GM18520 (cell line): ENCODE measurements around the gene PXN.
"Not testable (repeated sequence)": the region's sequence is repeated elsewhere in the genome, so short reads cannot be mapped to it uniquely, and the experiment has no call there.

Experiments used
- ATAC-seq: cut with Tn5 transposase; IDR thresholded peaks from one replicate; pipeline ENCODE4 v1.9.1; 2021; ENCODE audit not compliant: unreplicated experiment

Gene PXN

DNA sequence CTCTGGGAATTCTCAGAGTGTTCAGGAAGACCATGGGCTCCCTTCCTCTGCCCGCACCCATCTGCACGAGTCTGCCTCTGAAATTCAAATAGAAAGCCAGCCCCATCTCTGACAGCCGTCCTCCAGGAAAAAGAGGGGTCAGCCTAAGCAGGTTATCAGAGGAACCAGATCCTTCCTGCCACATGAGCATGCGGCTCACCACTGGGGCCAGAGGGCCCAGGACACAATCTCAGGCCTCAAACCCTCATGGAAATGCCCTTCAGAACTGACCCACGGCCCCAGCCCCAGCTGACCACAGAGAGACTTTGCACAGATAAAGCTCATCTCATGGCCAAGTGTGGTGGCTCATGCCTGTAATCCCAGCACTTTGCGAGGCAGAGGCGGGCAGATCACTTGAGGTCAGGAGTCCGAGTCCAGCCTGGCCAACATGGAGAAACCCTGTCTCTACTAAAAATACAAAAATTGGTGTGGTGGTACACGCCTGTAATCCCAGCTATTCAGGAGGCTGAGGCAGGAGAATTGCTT is 23.2 kb downstream of the PXN start:
- no peak for ATAC-seq

- ATAC-seq, result no peak
Measured at GRCh38 chr12:120241561-120242274, 23.8 kb downstream of the PXN start.

GRCh38 chr12:120240495-120240833 is 25.1 kb downstream of the PXN start:
- no peak for ATAC-seq

DNA sequence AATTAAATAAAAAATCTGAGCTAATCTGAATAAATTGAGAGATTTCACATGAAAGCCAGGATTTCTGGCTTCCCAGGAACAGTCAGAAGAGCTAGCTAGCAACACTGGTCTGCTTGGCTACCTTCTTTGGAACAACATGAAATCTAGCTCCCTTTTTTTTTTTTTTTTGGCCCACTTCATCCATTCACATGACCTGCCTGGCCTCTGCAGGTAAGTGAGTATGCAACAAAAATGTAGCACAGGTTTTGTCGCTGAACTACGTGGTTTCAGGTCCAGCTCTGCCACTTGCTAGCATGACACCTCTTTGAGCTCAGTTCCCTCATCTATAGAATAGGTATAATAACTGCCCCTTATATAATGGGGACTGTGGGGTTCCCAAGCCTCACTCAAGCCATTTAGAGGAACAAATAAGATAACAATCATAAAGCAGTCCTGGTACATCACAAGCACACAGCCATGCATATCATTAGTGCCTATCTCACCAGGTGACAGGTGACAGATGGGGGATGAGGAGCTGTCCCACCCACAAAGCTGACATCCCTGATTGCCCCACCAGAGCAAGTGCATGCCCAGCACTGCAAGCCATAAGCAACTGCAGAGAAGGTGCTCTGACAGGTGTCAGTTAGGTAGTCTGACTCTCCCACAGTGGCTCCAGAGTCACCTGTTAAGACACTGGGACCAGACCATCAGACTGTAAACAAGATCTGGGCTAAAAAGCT is 25.6 kb downstream of the PXN start:
- no peak for ATAC-seq

DNA sequence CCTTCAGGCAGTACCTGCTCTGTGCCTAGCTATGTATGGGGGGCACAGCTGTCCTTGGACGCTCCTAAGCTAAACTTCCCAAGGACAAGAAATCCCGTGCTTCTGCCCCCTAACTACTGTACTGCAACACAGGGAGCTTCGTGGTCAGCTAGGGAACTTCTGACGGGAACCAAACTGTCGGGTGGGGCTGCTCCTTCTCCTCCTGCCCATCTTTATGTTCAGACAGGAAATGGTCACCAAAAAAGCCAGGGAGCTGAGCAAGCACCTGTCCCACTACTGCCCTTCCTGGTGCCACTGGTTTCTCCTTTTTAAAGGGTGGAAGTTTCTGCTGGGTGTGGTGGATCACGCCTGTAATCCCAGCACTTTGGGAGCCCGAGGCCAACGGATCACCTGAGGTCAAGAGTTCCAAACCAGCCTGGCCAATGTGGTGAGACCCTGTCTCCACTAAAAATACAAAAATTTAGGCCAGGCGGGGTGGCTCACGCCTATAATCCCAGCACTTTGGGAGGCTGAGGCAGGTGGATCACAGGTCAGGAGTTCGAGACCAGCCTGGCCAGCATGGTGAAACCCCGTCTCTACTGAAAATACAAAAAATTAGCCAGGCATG is 26.6 kb downstream of the PXN start:
- no peak for ATAC-seq

DNA sequence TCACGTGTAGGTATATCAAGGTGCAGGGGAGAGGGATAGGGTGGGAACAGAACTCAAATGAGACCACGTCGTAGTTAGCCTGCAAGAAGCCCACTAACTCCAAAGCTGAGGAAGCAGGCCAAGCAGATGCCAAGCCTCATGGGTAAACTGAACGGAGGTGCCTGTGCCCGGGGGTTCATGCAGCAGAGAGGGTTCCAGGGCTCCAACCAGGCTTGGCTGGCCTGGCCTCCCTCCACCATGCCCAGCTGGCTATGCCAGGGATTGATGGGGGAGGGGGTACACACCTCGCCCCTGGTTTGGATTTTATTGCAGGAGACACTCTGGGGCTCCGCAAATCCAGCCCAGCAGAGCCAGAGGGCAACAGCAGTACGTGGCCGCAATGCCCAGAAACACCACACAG is 27.3 kb downstream of the PXN start:
- no peak for ATAC-seq

- no peak for ATAC-seq
Measured at GRCh38 chr12:120237360-120238171, 28.0 kb downstream of the PXN start.

- not testable (repeated sequence) for ATAC-seq
Measured at GRCh38 chr12:120236809-120237208, 28.7 kb downstream of the PXN start.

GRCh38 chr12:120235369-120236323 is 29.9 kb downstream of the PXN start:
- ATAC-seq, result no peak

GRCh38 chr12:120234643-120235368 is 30.7 kb downstream of the PXN start:
- no peak for ATAC-seq

DNA sequence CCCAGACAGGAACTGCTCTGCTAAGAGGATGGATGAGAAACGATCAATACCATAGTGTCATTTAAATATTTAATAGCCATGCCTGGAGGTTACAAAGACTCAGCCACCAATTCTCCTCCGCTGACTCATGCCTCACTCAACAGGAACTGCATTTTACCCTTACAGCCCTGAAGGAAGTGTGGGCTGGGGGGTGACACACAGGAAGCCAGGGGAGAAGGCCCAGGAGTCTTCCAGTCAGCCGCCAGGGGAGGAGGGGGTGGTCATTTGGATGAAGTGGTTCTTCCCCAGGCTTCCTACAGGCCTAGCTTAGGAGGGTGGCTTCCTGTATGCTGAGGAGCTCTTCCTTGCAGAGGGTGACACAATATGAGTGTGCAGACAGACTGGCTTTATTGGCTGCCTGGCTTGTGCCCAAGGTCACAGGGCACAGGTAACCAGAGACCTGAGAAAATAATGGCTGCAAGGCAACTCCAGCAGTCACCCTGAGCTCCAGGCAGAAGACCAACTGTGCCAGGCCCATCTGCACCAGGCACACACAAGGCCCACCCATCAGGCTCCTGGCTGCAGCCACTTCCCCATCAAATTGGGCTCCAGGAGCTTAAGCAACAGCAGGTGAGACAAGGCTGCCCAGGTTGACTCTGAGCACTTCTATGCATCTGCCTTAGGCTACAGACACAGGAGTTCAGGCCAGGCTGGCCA is 34.1 kb downstream of the PXN start:
- ATAC-seq, result no peak

GRCh38 chr12:120230974-120231315 is 34.6 kb downstream of the PXN start:
- ATAC-seq, result no peak

- no peak for ATAC-seq
Measured at GRCh38 chr12:120230326-120230973, 35.1 kb downstream of the PXN start.

GRCh38 chr12:120229487-120230325 is 35.8 kb downstream of the PXN start:
- ATAC-seq, result no peak

DNA sequence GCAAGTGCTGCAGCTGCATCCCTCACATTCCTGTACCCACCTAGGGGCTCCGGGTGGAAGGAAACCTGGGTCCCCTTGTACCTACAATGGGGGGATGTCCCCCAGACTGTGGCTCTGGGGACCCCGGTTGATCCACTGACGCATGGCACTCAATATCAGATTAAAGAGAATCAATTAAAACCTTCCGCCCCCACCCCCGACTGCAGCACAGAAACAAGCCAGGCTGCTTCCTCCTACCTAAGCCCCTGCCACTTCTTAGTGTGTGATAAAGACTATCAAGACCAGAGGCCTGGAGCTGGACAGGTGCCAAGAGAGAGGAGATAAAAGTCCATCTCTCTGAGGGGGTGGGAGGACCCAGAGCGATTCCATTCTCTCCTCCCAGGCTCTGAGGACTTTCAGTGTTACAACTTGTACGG is 36.5 kb downstream of the PXN start:
- no peak for ATAC-seq

GRCh38 chr12:120228291-120229070 is 37.0 kb downstream of the PXN start:
- peak; percentile 58 for ATAC-seq

- no peak for ATAC-seq
Measured at GRCh38 chr12:120228041-120228290, 37.6 kb downstream of the PXN start.
